K562 (cell line): ENCODE results near the gene CDC14B. TPM values are rescaled to one million over a fixed set of nuclear protein-coding genes. Genes with fewer than 3 reads are reported as not detected.

ENCODE experiments used
- ATAC-seq: fragments of 200-7000 bp; cut with Tn5 transposase; 3 replicates; pipeline ENCODE4 v1.9.1; 2020; ENCODE audit warnings: moderate library complexity
- BruUV-seq: library from RNA; stranded (reverse); fragments of 400-500 nt; replicated peaks from 2 replicates; lab custom pipeline; 2021; lab: Mats Ljungman, UMichigan
- CTCF ChIA-PET: fragments of 300-600 bp; formaldehyde crosslinking; extraction: SDS; loops from one replicate; lab custom pipeline; 2021; ENCODE audit warnings: low intra/inter-chr PET ratio; lab: Yijun Ruan, JAX
- POLR2A ChIA-PET: fragments of 300-600, 350-650 bp; sonication (Branson Sonifier 250); formaldehyde crosslinking; extraction: SDS; loops from one replicate; lab custom pipeline; 2021; ENCODE audit warnings: antibody characterized with exemption, inconsistent platforms; lab: Yijun Ruan, JAX
- DNase-seq, 4 experiments: peaks; one replicate each; pipeline versions ENCODE4 v3.0.0 to v3.0.0-alpha.2; 2011 to 2018; ENCODE audit warnings: low spot score in 3 of 4, mixed read lengths in 3 of 4; ENCODE audit errors: extremely low read depth in 1 of 4
- FAIRE-seq: peaks from 2 replicates; lab custom pipeline; 2011; peaks lifted over from hg19 to GRCh38; lab: Jason Lieb, UNC
- H2AFZ ChIP-seq: 2 replicates; pipeline ENCODE4 v1.6.0; 2011; ENCODE audit warnings: low read depth, low read length, control low read depth, inconsistent platforms
- H3K27ac ChIP-seq: fragments of 200-600 bp; 3 replicates; pipeline ENCODE4 v1.8.0; 2011; ENCODE audit warnings: low read depth, mild to moderate bottlenecking, control low read depth, inconsistent platforms, low read length, moderate library complexity, mixed read lengths; ENCODE audit errors: extremely low read depth
- H3K27me3 ChIP-seq, 2 experiments: fragments of 300-600 bp in 1 of 2; 2 replicates in 1 of 2; 3 replicates in 1 of 2; pipeline versions ENCODE4 v1.6.0 to v1.8.0; 2011; ENCODE audit warnings: inconsistent platforms in 2 of 2, low read length in 2 of 2, mild to moderate bottlenecking in 1 of 2, mixed read lengths in 1 of 2, moderate library complexity in 1 of 2; ENCODE audit not compliant: control insufficient read depth in 2 of 2, insufficient read depth in 2 of 2
- H3K36me3 ChIP-seq: fragments of 300-600 bp; 3 replicates; pipeline ENCODE4 v1.8.0; 2011; ENCODE audit warnings: mild to moderate bottlenecking, low read length, inconsistent platforms; ENCODE audit not compliant: control insufficient read depth, insufficient read depth
- H3K4me1 ChIP-seq, 2 experiments: fragments of 200-600 bp in 1 of 2; replicated peaks in 1 of 2; 2 replicates in 1 of 2; 3 replicates in 1 of 2; pipeline versions ENCODE4 v1.5.1 to v1.8.0; 2011; ENCODE audit warnings: inconsistent platforms in 2 of 2, low read length in 2 of 2, mild to moderate bottlenecking in 1 of 2, mixed read lengths in 1 of 2, moderate library complexity in 1 of 2; ENCODE audit not compliant: control insufficient read depth in 2 of 2, insufficient read depth in 2 of 2
- H3K4me2 ChIP-seq: 2 replicates; pipeline ENCODE4 v1.6.1; 2011; ENCODE audit warnings: low read length, control low read depth, inconsistent platforms, mixed read lengths; ENCODE audit not compliant: insufficient read depth
- H3K4me3 ChIP-seq: fragments of 200-600 bp; sonication (generic), shearing (Covaris generic); 2 replicates; pipeline ENCODE4 v1.5.1; 2016; ENCODE audit warnings: control low read depth, inconsistent platforms
- H3K79me2 ChIP-seq: fragments of 200-600 bp; 3 replicates; pipeline ENCODE4 v1.8.0; 2011; ENCODE audit warnings: low read length, inconsistent platforms; ENCODE audit not compliant: control insufficient read depth, insufficient read depth
- H3K9ac ChIP-seq, 2 experiments: 2 replicates each; pipeline versions ENCODE4 v1.6.0 to v1.6.1; 2011; ENCODE audit warnings: low read depth in 2 of 2, low read length in 2 of 2, control low read depth in 1 of 2, inconsistent platforms in 1 of 2, mild to moderate bottlenecking in 1 of 2, mixed read lengths in 1 of 2; ENCODE audit not compliant: insufficient read depth in 1 of 2
- H3K9me1 ChIP-seq: one replicate; pipeline ENCODE4 v1.6.0; 2011; ENCODE audit warnings: inconsistent platforms, mild to moderate bottlenecking, low read length, moderate library complexity; ENCODE audit not compliant: control insufficient read depth, insufficient read depth
- H3K9me3 ChIP-seq: replicated peaks from 2 replicates; pipeline ENCODE4 v1.5.1; 2011; ENCODE audit warnings: low read depth, low read length, inconsistent platforms; ENCODE audit not compliant: control insufficient read depth, insufficient read depth
- H4K20me1 ChIP-seq: replicated peaks from 2 replicates; pipeline ENCODE4 v1.6.1; 2011; ENCODE audit warnings: low read length, inconsistent platforms, mixed read lengths; ENCODE audit not compliant: control insufficient read depth, insufficient read depth
- HMGN3 ChIP-seq: IDR thresholded peaks from 2 replicates; pipeline ENCODE4 v1.6.1; 2011; ENCODE audit warnings: borderline replicate concordance, low read depth, mild to moderate bottlenecking, mixed read lengths, low read length; ENCODE audit not compliant: insufficient read length; ENCODE audit errors: extremely low read depth
- NFE2L1 ChIP-seq: fragments of 450-650 bp; IDR thresholded peaks from 2 replicates; pipeline ENCODE4 v1.6.1; 2016; ENCODE audit warnings: missing genetic modification characterization, low read depth, mild to moderate bottlenecking, missing compliant biosample characterization, moderate library complexity, borderline replicate concordance
- STAT5A ChIP-seq: IDR thresholded peaks from 2 replicates; pipeline ENCODE4 v1.6.1; 2012; ENCODE audit warnings: low read length, inconsistent platforms, borderline replicate concordance
- TEAD4 ChIP-seq, 2 experiments: sonication (generic) in 1 of 2; formaldehyde crosslinking in 1 of 2; IDR thresholded peaks; 2 replicates each; pipeline versions ENCODE4 v1.6.1 to v1.8.0; 2012 to 2022; ENCODE audit warnings: borderline replicate concordance in 1 of 2, inconsistent platforms in 1 of 2, low read length in 1 of 2, mild to moderate bottlenecking in 1 of 2, missing genetic modification reagents in 1 of 2
- WGBS: fragments of 100-300 bp; shearing (Covaris generic); methylation state at CpG from one replicate; pipeline ENCODE4 v1.1.6; 2016; ENCODE audit warnings: low coverage, mixed read lengths; ENCODE audit not compliant: insufficient coverage; ENCODE audit errors: missing lambda C conversion rate; 5-methylcytosine and 5-hydroxymethylcytosine counted together
- in situ Hi-C: fragments of 300-500 bp; cut with MboI; formaldehyde crosslinking; loops from 4 replicates; pipeline ENCODE4 v1.15.0; 2018; ENCODE audit warnings: inconsistent platforms, mixed read lengths
- intact Hi-C: fragments of 100-400 bp; cut with micrococcal nuclease; formaldehyde crosslinking; loops from 2 replicates; pipeline ENCODE4 v1.14.2; 2022
- polyA plus RNA-seq, 8 experiments: library from polyadenylated mRNA; depleted of rRNA in 4 of 8; stranded (reverse) in 5 of 8; unstranded in 3 of 8; fragments of >200 nt; fragmentation: Nextera tagmentation in 2 of 8; fragmentation: Illumina TruSeq in 1 of 8; extraction: Ambion mirVana in 2 of 8; extraction: Trizol in 1 of 8; gene quantifications; 2 replicates each; pipeline versions ENCODE4 v1.2.1 to v1.2.3, GENCODE V29; 2011 to 2014; ENCODE audit warnings: inconsistent platforms in 1 of 8, missing spikeins in 1 of 8
- total RNA-seq, 7 experiments: library from RNA; depleted of rRNA in 6 of 7; stranded (reverse); fragments of >200 nt in 6 of 7; fragmentation: Illumina TruSeq in 2 of 7; extraction: Trizol in 2 of 7; gene quantifications; 2 replicates each; pipeline versions ENCODE4 v1.2.1 to v1.2.3, GENCODE V29; 2011 to 2021; ENCODE audit warnings: low replicate concordance in 1 of 7
- TF ChIP-seq, protein P1 (sequence below): fragments of 250-450 bp; sonication (Bioruptor Pico); IDR thresholded peaks from 2 replicates; pipeline ENCODE4 v1.5.1; 2021; ENCODE audit warnings: mild to moderate bottlenecking
- TF ChIP-seq, protein P2 (sequence below), 2 experiments: fragments of 450-650 bp in 1 of 2; sonication (generic) in 1 of 2; formaldehyde crosslinking in 1 of 2; IDR thresholded peaks; 2 replicates each; pipeline versions ENCODE4 v1.7.1 to v1.9.0; 2016 to 2022; ENCODE audit warnings: inconsistent platforms in 1 of 2, mild to moderate bottlenecking in 1 of 2, missing genetic modification reagents in 1 of 2

The CDC14B gene
- total and polyA plus RNA-seq, 9 of the 15 experiments (the other 6 are each of a cell fraction or from before 2014, with no cell fraction given), result 1.4 to 6.0 (median 3.8) TPM

GRCh38 chr9:96638606-96639364, 19.1 kb upstream of the CDC14B start:
- H3K79me2 ChIP-seq, result no peaks in the 10 kb centered on the region
- no TSS peak for BruUV-seq
- ChIA-PET CTCF (interaction anchor here (0.6 kb wide), 1 partner anchor 827 kb away, joined by 3 read pairs; no protein-coding TSS in a partner anchor), POLR2A (interaction anchor here (0.9 kb wide), 1 partner anchor 296 kb away, joined by 3 read pairs; no protein-coding TSS in a partner anchor)
- peaks cover 12% of the 10 kb centered on the region; the same call in 1 of the 3 replicates for H3K36me3 ChIP-seq
- in situ Hi-C loops, result no loop called here
- no peak overlapping the region for H3K9ac ChIP-seq
- H3K4me1 ChIP-seq, result no peaks in the 10 kb centered on the region
- H3K4me3 ChIP-seq, result no peak overlapping the region
- peaks cover 0 to 6% of the 10 kb centered on the region in 2 experiments; a peak in 2 of 5 replicates for H3K27me3 ChIP-seq
- ATAC-seq (no peak), DNase-seq (no peak), FAIRE-seq (no peak)
- no peak overlapping the region for H3K4me2 ChIP-seq
- intact Hi-C loops, result no loop called here
- H3K9me1 ChIP-seq, result no peaks in the 10 kb centered on the region
- H2AFZ ChIP-seq, result no peak overlapping the region
- no peak overlapping the region for H3K27ac ChIP-seq
- no peaks in the 10 kb centered on the region for H4K20me1 ChIP-seq
- WGBS, result 52% methylated on average over 16 of the region's 19 CpGs
- H3K9me3 ChIP-seq, result no peaks in the 10 kb centered on the region
- TF ChIP-seq HMGN3 (no peak), NFE2L1 (tag) (no peak), STAT5A (no peak), TEAD4 (IDR thresholded peaks at IDR 0.05; ENCODE audit: low read length) (no peak), TEAD4 (CRISPR knock-in tag; IDR thresholded peaks at IDR 0.05; ENCODE audit: borderline replicate concordance) (no peak)
- TF ChIP-seq, protein P1, sequence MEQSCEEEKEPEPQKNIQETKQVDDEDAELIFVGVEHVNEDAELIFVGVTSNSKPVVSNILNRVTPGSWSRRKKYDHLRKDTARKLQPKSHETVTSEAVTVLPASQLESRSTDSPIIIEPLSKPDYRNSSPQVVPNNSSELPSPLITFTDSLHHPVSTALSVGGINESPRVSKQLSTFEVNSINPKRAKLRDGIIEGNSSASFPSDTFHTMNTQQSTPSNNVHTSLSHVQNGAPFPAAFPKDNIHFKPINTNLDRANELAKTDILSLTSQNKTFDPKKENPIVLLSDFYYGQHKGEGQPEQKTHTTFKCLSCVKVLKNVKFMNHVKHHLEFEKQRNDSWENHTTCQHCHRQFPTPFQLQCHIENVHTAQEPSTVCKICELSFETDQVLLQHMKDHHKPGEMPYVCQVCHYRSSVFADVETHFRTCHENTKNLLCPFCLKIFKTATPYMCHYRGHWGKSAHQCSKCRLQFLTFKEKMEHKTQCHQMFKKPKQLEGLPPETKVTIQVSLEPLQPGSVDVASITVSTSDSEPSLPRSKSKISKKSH, result no peak
- TF ChIP-seq, protein P2, sequence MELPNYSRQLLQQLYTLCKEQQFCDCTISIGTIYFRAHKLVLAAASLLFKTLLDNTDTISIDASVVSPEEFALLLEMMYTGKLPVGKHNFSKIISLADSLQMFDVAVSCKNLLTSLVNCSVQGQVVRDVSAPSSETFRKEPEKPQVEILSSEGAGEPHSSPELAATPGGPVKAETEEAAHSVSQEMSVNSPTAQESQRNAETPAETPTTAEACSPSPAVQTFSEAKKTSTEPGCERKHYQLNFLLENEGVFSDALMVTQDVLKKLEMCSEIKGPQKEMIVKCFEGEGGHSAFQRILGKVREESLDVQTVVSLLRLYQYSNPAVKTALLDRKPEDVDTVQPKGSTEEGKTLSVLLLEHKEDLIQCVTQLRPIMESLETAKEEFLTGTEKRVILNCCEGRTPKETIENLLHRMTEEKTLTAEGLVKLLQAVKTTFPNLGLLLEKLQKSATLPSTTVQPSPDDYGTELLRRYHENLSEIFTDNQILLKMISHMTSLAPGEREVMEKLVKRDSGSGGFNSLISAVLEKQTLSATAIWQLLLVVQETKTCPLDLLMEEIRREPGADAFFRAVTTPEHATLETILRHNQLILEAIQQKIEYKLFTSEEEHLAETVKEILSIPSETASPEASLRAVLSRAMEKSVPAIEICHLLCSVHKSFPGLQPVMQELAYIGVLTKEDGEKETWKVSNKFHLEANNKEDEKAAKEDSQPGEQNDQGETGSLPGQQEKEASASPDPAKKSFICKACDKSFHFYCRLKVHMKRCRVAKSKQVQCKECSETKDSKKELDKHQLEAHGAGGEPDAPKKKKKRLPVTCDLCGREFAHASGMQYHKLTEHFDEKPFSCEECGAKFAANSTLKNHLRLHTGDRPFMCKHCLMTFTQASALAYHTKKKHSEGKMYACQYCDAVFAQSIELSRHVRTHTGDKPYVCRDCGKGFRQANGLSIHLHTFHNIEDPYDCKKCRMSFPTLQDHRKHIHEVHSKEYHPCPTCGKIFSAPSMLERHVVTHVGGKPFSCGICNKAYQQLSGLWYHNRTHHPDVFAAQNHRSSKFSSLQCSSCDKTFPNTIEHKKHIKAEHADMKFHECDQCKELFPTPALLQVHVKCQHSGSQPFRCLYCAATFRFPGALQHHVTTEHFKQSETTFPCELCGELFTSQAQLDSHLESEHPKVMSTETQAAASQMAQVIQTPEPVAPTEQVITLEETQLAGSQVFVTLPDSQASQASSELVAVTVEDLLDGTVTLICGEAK (IDR thresholded peaks at IDR 0.05), result no peak
- TF ChIP-seq, protein P2 (CRISPR knock-in tag; IDR thresholded peaks at IDR 0.05), result no peak
